ENCODE results near the gene UBE2O.

GRCh38 chr17:76416457-76416856 lies 36.5 kb downstream of the UBE2O start:
- TF ChIP-seq CTCF (conservative IDR thresholded peaks at IDR 0.05; ENCODE audit: low read depth, low read length): no peak
- no peak for TF ChIP-seq EZH2 (IDR thresholded peaks at IDR 0.05; ENCODE audit: borderline replicate concordance, low read depth, low read length, poor library complexity, severe bottlenecking)
